H9 (cell line): ENCODE results near the gene MTO1. TPM values are rescaled to one million over a fixed set of nuclear protein-coding genes. Genes with fewer than 3 reads are reported as not detected.

ENCODE experiments used
- DNase-seq: peaks from one replicate; pipeline ENCODE4 v3.0.0-alpha.2; 2017
- H2AFZ ChIP-seq: one replicate; pipeline ENCODE4 v1.6.1; 2013; ENCODE audit warnings: mild to moderate bottlenecking, low read length, control low read depth, moderate library complexity
- H2AK5ac ChIP-seq: 2 replicates; pipeline ENCODE4 v1.6.1; 2013; ENCODE audit warnings: low read length, control low read depth, mixed read lengths; ENCODE audit not compliant: insufficient read length
- H2BK120ac ChIP-seq: one replicate; pipeline ENCODE4 v1.6.1; 2013; ENCODE audit warnings: low read depth, mild to moderate bottlenecking, low read length, control low read depth, inconsistent platforms; ENCODE audit not compliant: poor library complexity, severe bottlenecking
- H2BK12ac ChIP-seq: 2 replicates; pipeline ENCODE4 v1.6.1; 2013; ENCODE audit warnings: low read length, control low read depth, mixed read lengths, low read depth; ENCODE audit not compliant: insufficient read length
- H2BK15ac ChIP-seq: 2 replicates; pipeline ENCODE4 v1.6.1; 2013; ENCODE audit warnings: low read depth, low read length, control low read depth
- H2BK20ac ChIP-seq: one replicate; pipeline ENCODE4 v1.6.1; 2013; ENCODE audit warnings: low read depth, mild to moderate bottlenecking, low read length, control low read depth, inconsistent platforms; ENCODE audit not compliant: poor library complexity, severe bottlenecking
- H2BK5ac ChIP-seq: 2 replicates; pipeline ENCODE4 v1.6.1; 2013; ENCODE audit warnings: low read length, control low read depth, mixed read lengths; ENCODE audit not compliant: insufficient read length
- H3K14ac ChIP-seq: 2 replicates; pipeline ENCODE4 v1.6.1; 2013; ENCODE audit warnings: low read length, control low read depth; ENCODE audit not compliant: insufficient read depth
- H3K18ac ChIP-seq: 2 replicates; pipeline ENCODE4 v1.6.1; 2013; ENCODE audit warnings: low read depth, mild to moderate bottlenecking, mixed read lengths, low read length, control low read depth; ENCODE audit not compliant: insufficient read length
- H3K23ac ChIP-seq: 2 replicates; pipeline ENCODE4 v1.6.1; 2013; ENCODE audit warnings: low read length, control low read depth, mixed read lengths, low read depth; ENCODE audit not compliant: insufficient read length
- H3K23me2 ChIP-seq: 2 replicates; pipeline ENCODE4 v1.6.1; 2013; ENCODE audit warnings: low read depth, mild to moderate bottlenecking, mixed read lengths, low read length, control low read depth; ENCODE audit not compliant: insufficient read length, poor library complexity, severe bottlenecking
- H3K27ac ChIP-seq: 2 replicates; pipeline ENCODE4 v1.5.1; 2013; ENCODE audit warnings: low read length, control low read depth, mixed read lengths, low read depth; ENCODE audit not compliant: insufficient read length
- H3K27me3 ChIP-seq: 2 replicates; pipeline ENCODE4 v1.6.1; 2013; ENCODE audit warnings: low read length, control low read depth, inconsistent platforms; ENCODE audit not compliant: insufficient read depth
- H3K4ac ChIP-seq: 2 replicates; pipeline ENCODE4 v1.6.1; 2013; ENCODE audit warnings: low read depth, mild to moderate bottlenecking, control low read depth, inconsistent platforms, low read length, moderate library complexity
- H3K4me1 ChIP-seq: 2 replicates; pipeline ENCODE4 v1.6.1; 2013; ENCODE audit warnings: low read length, control low read depth, inconsistent platforms; ENCODE audit not compliant: insufficient read depth
- H3K4me2 ChIP-seq: 2 replicates; pipeline ENCODE4 v1.6.1; 2013; ENCODE audit warnings: low read length, control low read depth, mixed read lengths; ENCODE audit not compliant: insufficient read length, insufficient read depth
- H3K56ac ChIP-seq: 2 replicates; pipeline ENCODE4 v1.6.1; 2013; ENCODE audit warnings: low read depth, mild to moderate bottlenecking, mixed read lengths, low read length, control low read depth; ENCODE audit not compliant: insufficient read length
- H3K79me1 ChIP-seq: 2 replicates; pipeline ENCODE4 v1.6.1; 2013; ENCODE audit warnings: low read depth, mild to moderate bottlenecking, moderate library complexity, low read length, control low read depth, inconsistent platforms; ENCODE audit not compliant: insufficient read depth, poor library complexity, severe bottlenecking
- H3K79me2 ChIP-seq: 2 replicates; pipeline ENCODE4 v1.6.1; 2013; ENCODE audit warnings: low read length, control low read depth, inconsistent platforms; ENCODE audit not compliant: insufficient read depth
- H3K9ac ChIP-seq: 2 replicates; pipeline ENCODE4 v1.6.1; 2013; ENCODE audit warnings: low read length, control low read depth, mixed read lengths; ENCODE audit not compliant: insufficient read length; ENCODE audit errors: extremely low read depth
- H3K9me3 ChIP-seq: one replicate; pipeline ENCODE4 v1.6.1; 2013; ENCODE audit warnings: low read depth, low read length, inconsistent platforms; ENCODE audit not compliant: control insufficient read depth
- H3T11ph ChIP-seq: one replicate; pipeline ENCODE4 v1.6.1; 2013; ENCODE audit warnings: mild to moderate bottlenecking, low read length, control low read depth, inconsistent platforms
- H4K20me1 ChIP-seq: one replicate; pipeline ENCODE4 v1.6.1; 2013; ENCODE audit not compliant: control insufficient read depth, insufficient read length, insufficient read depth
- H4K5ac ChIP-seq: 2 replicates; pipeline ENCODE4 v1.6.1; 2013; ENCODE audit warnings: low read depth, mild to moderate bottlenecking, mixed read lengths, low read length, control low read depth; ENCODE audit not compliant: insufficient read length
- H4K8ac ChIP-seq: replicated peaks from 2 replicates; pipeline ENCODE4 v1.6.1; 2013; ENCODE audit warnings: low read length, control low read depth, mixed read lengths, low read depth; ENCODE audit not compliant: insufficient read length
- H4K91ac ChIP-seq: 2 replicates; pipeline ENCODE4 v1.6.1; 2013; ENCODE audit warnings: low read depth, mild to moderate bottlenecking, moderate library complexity, mixed read lengths, low read length, control low read depth; ENCODE audit not compliant: insufficient read length
- H3K27ac Mint-ChIP-seq, 3 experiments: 2 replicates in 2 of 3; 3 replicates in 1 of 3; pipeline ENCODE4 v1.8.0; 2020 to 2021; ENCODE audit warnings: mixed read lengths in 3 of 3, mild to moderate bottlenecking in 1 of 3, moderate library complexity in 1 of 3
- H3K27me3 Mint-ChIP-seq: 2 replicates; pipeline ENCODE4 v1.8.0; 2021; ENCODE audit warnings: low read depth, mild to moderate bottlenecking, moderate library complexity, mixed read lengths
- H3K36me3 Mint-ChIP-seq, 3 experiments: 2 replicates in 2 of 3; 3 replicates in 1 of 3; pipeline ENCODE4 v1.8.0; 2020 to 2021; ENCODE audit warnings: low read depth in 3 of 3, mixed read lengths in 3 of 3; ENCODE audit not compliant: insufficient read depth in 1 of 3
- H3K4me1 Mint-ChIP-seq, 2 experiments: 2 replicates each; pipeline ENCODE4 v1.8.0; 2020; ENCODE audit warnings: mixed read lengths in 2 of 2
- H3K4me3 Mint-ChIP-seq, 2 experiments: 2 replicates in 1 of 2; 3 replicates in 1 of 2; pipeline ENCODE4 v1.8.0; 2020 to 2021; ENCODE audit warnings: mild to moderate bottlenecking in 2 of 2, mixed read lengths in 2 of 2, moderate library complexity in 1 of 2
- H3K9me3 Mint-ChIP-seq, 2 experiments: 2 replicates in 1 of 2; 3 replicates in 1 of 2; pipeline ENCODE4 v1.8.0; 2020; ENCODE audit warnings: mild to moderate bottlenecking in 2 of 2, mixed read lengths in 2 of 2, moderate library complexity in 1 of 2
- total RNA-seq: library from RNA; stranded (reverse); gene quantifications from 2 replicates; pipeline ENCODE4 v1.2.1, GENCODE V29; 2021
- TF ChIP-seq, protein P1 (sequence below): fragments of 200-600 bp; sonication (generic); conservative IDR thresholded peaks from 3 replicates; pipeline ENCODE4 v1.8.0; 2021; ENCODE audit warnings: antibody characterized with exemption, mild to moderate bottlenecking

MTO1 gene
- total RNA-seq, 1 experiment from 2014 or later = 27.8 TPM

DNA sequence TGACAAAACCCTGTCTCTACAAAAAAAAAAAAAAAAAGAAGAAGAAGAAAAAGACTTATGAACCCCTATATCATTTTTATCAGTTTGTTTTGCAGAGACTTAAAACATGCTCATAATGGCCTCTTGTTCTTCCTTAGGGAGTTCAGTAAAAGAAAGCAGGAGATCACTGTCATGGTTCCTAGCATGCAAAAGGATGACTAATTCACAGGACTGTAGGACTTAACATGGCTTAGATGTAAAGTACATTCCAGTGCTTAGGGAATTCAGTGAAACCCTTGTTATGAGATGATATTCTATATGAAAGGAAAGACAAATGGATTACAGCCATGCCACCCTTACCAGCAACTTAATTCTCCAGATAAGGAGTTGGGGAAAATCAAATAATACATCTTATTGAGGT, 29.8 kb downstream of the MTO1 start:
- Histone ChIP-seq H3K4ac (no peak overlapping the region), H4K8ac (no peak overlapping the region), H3K79me2 (no peaks in the 10 kb centered on the region), H4K91ac (no peak overlapping the region), H3K23me2 (no peaks in the 10 kb centered on the region), H2AK5ac (no peak overlapping the region), H3K79me1 (no peaks in the 10 kb centered on the region), H4K20me1 (no peaks in the 10 kb centered on the region), H2BK5ac (no peak overlapping the region), H2BK20ac (no peak overlapping the region), H3K56ac (no peak overlapping the region), H2AFZ (no peak overlapping the region), H3K9ac (no peak overlapping the region), H2BK120ac (no peak overlapping the region), H3K27ac (no peak overlapping the region), H4K5ac (no peak overlapping the region), H2BK12ac (no peak overlapping the region), H3T11ph (no peak overlapping the region), H3K18ac (no peak overlapping the region), H3K14ac (no peak overlapping the region), H3K27me3 (no peaks in the 10 kb centered on the region), H3K4me2 (no peak overlapping the region), H3K23ac (no peak overlapping the region), H3K4me1 (no peaks in the 10 kb centered on the region), H2BK15ac (no peak overlapping the region), H3K9me3 (no peaks in the 10 kb centered on the region)
- Mint-ChIP-seq H3K9me3 (peaks cover 0 to 2% of the 10 kb centered on the region in 2 experiments; a peak in 4 of 5 replicates), H3K4me1 (no peaks in the 10 kb centered on the region), H3K4me3 (no peak overlapping the region), H3K27me3 (no peaks in the 10 kb centered on the region), H3K27ac (no peak overlapping the region), H3K36me3 (peaks cover 31 to 69% (median 50%) of the 10 kb centered on the region in 3 experiments)
- TF ChIP-seq, protein P1, sequence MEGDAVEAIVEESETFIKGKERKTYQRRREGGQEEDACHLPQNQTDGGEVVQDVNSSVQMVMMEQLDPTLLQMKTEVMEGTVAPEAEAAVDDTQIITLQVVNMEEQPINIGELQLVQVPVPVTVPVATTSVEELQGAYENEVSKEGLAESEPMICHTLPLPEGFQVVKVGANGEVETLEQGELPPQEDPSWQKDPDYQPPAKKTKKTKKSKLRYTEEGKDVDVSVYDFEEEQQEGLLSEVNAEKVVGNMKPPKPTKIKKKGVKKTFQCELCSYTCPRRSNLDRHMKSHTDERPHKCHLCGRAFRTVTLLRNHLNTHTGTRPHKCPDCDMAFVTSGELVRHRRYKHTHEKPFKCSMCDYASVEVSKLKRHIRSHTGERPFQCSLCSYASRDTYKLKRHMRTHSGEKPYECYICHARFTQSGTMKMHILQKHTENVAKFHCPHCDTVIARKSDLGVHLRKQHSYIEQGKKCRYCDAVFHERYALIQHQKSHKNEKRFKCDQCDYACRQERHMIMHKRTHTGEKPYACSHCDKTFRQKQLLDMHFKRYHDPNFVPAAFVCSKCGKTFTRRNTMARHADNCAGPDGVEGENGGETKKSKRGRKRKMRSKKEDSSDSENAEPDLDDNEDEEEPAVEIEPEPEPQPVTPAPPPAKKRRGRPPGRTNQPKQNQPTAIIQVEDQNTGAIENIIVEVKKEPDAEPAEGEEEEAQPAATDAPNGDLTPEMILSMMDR = no peak
- DNase-seq = no peak
